Transverse colon (tissue), 4 donors: ENCODE data around the gene ARHGAP10. TPM values are rescaled to one million over a fixed set of nuclear protein-coding genes. Genes with fewer than 3 reads are reported as not detected.

Experiments used
- DNase-seq: peaks from one replicate; pipeline ENCODE4 v3.0.0-alpha.2; 2019
- H3K27ac ChIP-seq, 4 donors: fragments of 200-600 bp; sonication (generic); 2 replicates each; pipeline ENCODE4 v1.5.1; 2016 to 2018; ENCODE audit warnings: inconsistent platforms in 4 of 4
- H3K27me3 ChIP-seq: fragments of 200-600 bp; sonication (generic); 2 replicates; pipeline ENCODE4 v1.5.1; 2017; ENCODE audit warnings: inconsistent platforms
- H3K36me3 ChIP-seq, 4 donors: fragments of 200-600 bp; sonication (generic); 2 replicates each; pipeline ENCODE4 v1.5.1; 2017 to 2019; ENCODE audit warnings: inconsistent platforms in 4 of 4
- H3K4me1 ChIP-seq, 4 donors: fragments of 200-600 bp; sonication (generic); 2 replicates each; pipeline ENCODE4 v1.5.1; 2017 to 2020; ENCODE audit warnings: inconsistent platforms in 4 of 4
- H3K4me3 ChIP-seq, 4 donors: fragments of 200-600 bp; sonication (generic); 1 replicate in 1 of 4; 2 replicates in 3 of 4; pipeline versions ENCODE4 v1.5.1 to v1.6.1; 2017 to 2019; ENCODE audit warnings: inconsistent platforms in 4 of 4
- H3K9me3 ChIP-seq, 2 donors: fragments of 200-600 bp; sonication (generic); 2 replicates each; pipeline ENCODE4 v1.5.1; 2017 to 2019; ENCODE audit warnings: inconsistent platforms in 2 of 2
- CTCF ChIP-seq, 5 experiments: fragments of 200-600 bp in 3 of 5; fragments of 450-650 bp in 2 of 5; sonication (generic) in 3 of 5; IDR thresholded peaks; 1 replicate in 2 of 5; 2 replicates in 3 of 5; pipeline ENCODE4 v1.5.1; 2016 to 2017; ENCODE audit warnings: antibody characterized with exemption in 5 of 5, inconsistent platforms in 3 of 5, mild to moderate bottlenecking in 2 of 5, moderate library complexity in 1 of 5
- EP300 ChIP-seq: sonication (generic); formaldehyde crosslinking; IDR thresholded peaks from one replicate; pipeline ENCODE4 v1.6.1; 2017; ENCODE audit warnings: antibody characterized with exemption, low read depth
- POLR2A ChIP-seq: fragments of 450-650 bp; IDR thresholded peaks from one replicate; pipeline ENCODE4 v1.6.1; 2016; ENCODE audit warnings: antibody characterized with exemption, mild to moderate bottlenecking, moderate library complexity
- POLR2AphosphoS5 ChIP-seq, 3 donors: sonication (generic); formaldehyde crosslinking; IDR thresholded peaks; one replicate each; pipeline ENCODE4 v1.6.1; 2016; ENCODE audit warnings: antibody characterized with exemption in 3 of 3
- WGBS, 2 donors: methylation state at CpG; one replicate each; pipeline ENCODE4 v1.1.5; 2018; ENCODE audit warnings: low coverage in 1 of 2; 5-methylcytosine and 5-hydroxymethylcytosine counted together
- in situ Hi-C, 4 donors: fragments of 200-750 bp; cut with MboI; loops; one replicate each; pipeline versions ENCODE4 v1.15.0 to v1.15.1; 2017; ENCODE audit warnings: low sequenced_read_pairs in 3 of 4, low pct_ligation_motif_present in 1 of 4, low pct_unique_long_range_greater_than_20kb in 1 of 4
- intact Hi-C: fragments of 100-400 bp; cut with DNase I; formaldehyde crosslinking; loops from one replicate; pipeline ENCODE4 v1.15.1; 2023; ENCODE audit warnings: low total_unique reads
- total RNA-seq, 4 donors: library from RNA; depleted of rRNA; stranded (reverse); fragments of >200 nt; gene quantifications; one replicate each; pipeline ENCODE4 v1.1.0, GENCODE V29; 2016

Gene ARHGAP10
- total RNA-seq, 4 donors from 2014 or later, result 14.7 to 27.3 (median 22.9) TPM

GRCh38 chr4:147833254-147833653, 101.4 kb downstream of the ARHGAP10 start:
- Histone ChIP-seq H3K4me3 (no peak overlapping the region), H3K27me3 (no peaks in the 10 kb centered on the region), H3K4me1 (peaks cover 21 to 41% (median 32%) of the 10 kb centered on the region in 4 donors), H3K27ac (peak overlapping the region; percentile 80 to 89 (median 82)), H3K9me3 (no peaks in the 10 kb centered on the region), H3K36me3 (no peaks in the 10 kb centered on the region)
- 50 to 73% methylated on average over 2 of the region's 2 CpGs for WGBS, 2 donors
- TF ChIP-seq CTCF (IDR thresholded peaks at IDR 0.05), result no peak
- TF ChIP-seq POLR2AphosphoS5 (IDR thresholded peaks at IDR 0.05), result no peak
- TF ChIP-seq EP300, result no peak
- no peak for TF ChIP-seq POLR2A
- DNase-seq, result no peak
- in situ Hi-C loops, result no loop called here
- intact Hi-C loops, result no loop called here

GRCh38 chr4:147833741-147834140, 101.9 kb downstream of the ARHGAP10 start:
- H3K4me3 ChIP-seq, result no peak overlapping the region
- no peaks in the 10 kb centered on the region for H3K9me3 ChIP-seq
- no peak for TF ChIP-seq CTCF (IDR thresholded peaks at IDR 0.05)
- TF ChIP-seq POLR2A, result no peak
- TF ChIP-seq EP300, result no peak
- TF ChIP-seq POLR2AphosphoS5 (IDR thresholded peaks at IDR 0.05), result no peak
- H3K27ac ChIP-seq, result peak overlapping the region; percentile 72 to 89 (median 81)
- no peaks in the 10 kb centered on the region for H3K36me3 ChIP-seq
- no peaks in the 10 kb centered on the region for H3K27me3 ChIP-seq
- in situ Hi-C loops, result no loop called here
- H3K4me1 ChIP-seq, result peaks cover 17 to 40% (median 29%) of the 10 kb centered on the region in 4 donors
- intact Hi-C loops, result no loop called here
- 89 to 90% methylated on average over 2 of the region's 2 CpGs for WGBS, 2 donors
- DNase-seq, result no peak

DNA sequence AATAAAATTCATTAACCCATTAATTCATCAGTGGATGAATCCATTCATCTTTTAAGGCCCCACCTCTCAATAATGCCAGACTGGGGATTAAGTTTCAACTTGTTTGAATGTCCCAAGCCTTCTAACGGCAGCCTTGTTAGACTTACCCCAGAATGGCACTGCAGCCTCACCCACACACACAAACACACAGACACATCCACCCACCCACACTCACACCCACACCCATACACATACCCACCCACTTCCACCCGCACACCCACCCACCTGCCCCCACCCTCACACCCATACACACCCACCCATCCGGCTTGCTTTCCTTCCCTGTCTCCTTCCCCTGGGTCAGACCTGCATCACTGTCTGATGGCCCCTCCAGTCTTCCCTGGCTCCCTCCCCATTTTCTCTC, 102.6 kb downstream of the ARHGAP10 start:
- Histone ChIP-seq H3K9me3 (no peaks in the 10 kb centered on the region), H3K27me3 (no peaks in the 10 kb centered on the region), H3K4me3 (no peak overlapping the region), H3K4me1 (peaks cover 13 to 34% (median 23%) of the 10 kb centered on the region in 4 donors), H3K27ac (peak overlapping the region in 3 of 4 donors; percentile 51 to 72 (median 67)), H3K36me3 (no peaks in the 10 kb centered on the region)
- in situ Hi-C loops, result no loop called here
- intact Hi-C loops, result no loop called here
- TF ChIP-seq CTCF (IDR thresholded peaks at IDR 0.05) (no peak), POLR2AphosphoS5 (IDR thresholded peaks at IDR 0.05) (no peak), POLR2A (no peak), EP300 (no peak)
- 85 to 100% methylated on average over 1 to 3 of the region's 3 CpGs for WGBS, 2 donors
- no peak for DNase-seq

DNA sequence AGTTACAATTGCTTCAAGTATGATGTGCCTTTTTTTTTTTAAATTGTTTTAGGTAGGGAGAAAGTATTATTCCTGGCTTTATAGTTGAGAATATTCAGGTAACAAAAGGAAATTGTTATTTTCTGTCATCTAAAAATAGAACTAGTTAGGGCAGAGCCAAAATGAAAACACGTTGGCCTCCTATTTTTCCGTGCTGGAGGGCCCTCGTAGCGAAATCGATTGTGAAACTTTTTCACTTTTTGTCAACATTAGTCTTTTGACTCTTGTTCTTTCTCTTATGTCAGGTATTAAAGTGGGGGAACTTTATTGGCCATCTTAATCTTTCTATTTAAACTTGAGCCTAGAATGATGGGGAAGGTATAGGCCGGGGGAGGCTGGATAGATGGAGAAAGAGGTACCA, 104.9 kb downstream of the ARHGAP10 start:
- intact Hi-C loops (no loop called here), in situ Hi-C loops (no loop called here)
- TF ChIP-seq EP300 (no peak), POLR2AphosphoS5 (IDR thresholded peaks at IDR 0.05) (no peak), POLR2A (no peak)
- DNase-seq, result no peak
- H3K27ac ChIP-seq, result peak overlapping the region; percentile 51 to 72 (median 62)
- no peaks in the 10 kb centered on the region for H3K27me3 ChIP-seq
- H3K36me3 ChIP-seq, result no peaks in the 10 kb centered on the region
- peaks cover 3 to 25% (median 7%) of the 10 kb centered on the region in 4 donors for H3K4me1 ChIP-seq
- H3K4me3 ChIP-seq, result no peak overlapping the region
- 70 to 73% methylated on average over 6 of the region's 6 CpGs for WGBS, 2 donors
- no peaks in the 10 kb centered on the region for H3K9me3 ChIP-seq

DNA sequence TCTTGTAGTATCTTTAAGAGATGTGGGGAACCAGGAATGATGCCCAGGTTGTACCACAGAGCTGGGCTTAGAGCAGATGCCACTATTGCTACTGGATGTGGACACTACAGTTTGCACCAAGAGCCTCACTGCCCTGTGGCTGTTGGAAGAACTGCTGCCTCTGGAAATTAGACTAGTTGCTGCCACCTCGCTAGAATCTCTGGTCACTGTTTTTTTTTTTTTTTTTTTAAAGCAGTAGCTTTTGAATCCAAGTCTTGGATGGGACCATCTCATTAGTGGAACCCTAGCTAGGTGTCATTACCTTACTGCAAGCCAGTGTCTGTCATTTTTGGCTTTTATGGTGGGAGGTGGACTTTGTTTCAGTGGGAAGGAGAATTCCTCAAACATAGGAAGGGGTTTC, 105.5 kb downstream of the ARHGAP10 start:
- no peak for DNase-seq
- Histone ChIP-seq H3K27me3 (no peaks in the 10 kb centered on the region), H3K9me3 (no peaks in the 10 kb centered on the region), H3K36me3 (no peaks in the 10 kb centered on the region), H3K4me1 (peaks cover 3 to 25% (median 5%) of the 10 kb centered on the region in 4 donors), H3K4me3 (no peak overlapping the region), H3K27ac (peak overlapping the region in 3 of 4 donors; percentile 51 to 72 (median 67))
- 73% methylated on average over 1 of the region's 1 CpG; no CpG with 5 or more reads in 1 of the 2 donors for WGBS, 2 donors
- TF ChIP-seq POLR2AphosphoS5 (IDR thresholded peaks at IDR 0.05) (no peak), CTCF (IDR thresholded peaks at IDR 0.05) (peak in 2 of 5 experiments; percentile 9 to 27), EP300 (no peak), POLR2A (no peak)
- intact Hi-C loops, result no loop called here
- in situ Hi-C loops, result no loop called here
